H9 (cell line): Measurements from ENCODE around the gene RNF41. TPM values are rescaled to one million over a fixed set of nuclear protein-coding genes. Genes with fewer than 3 reads are reported as not detected.

ENCODE experiments used
- DNase-seq: peaks from one replicate; pipeline ENCODE4 v3.0.0-alpha.2; 2017
- H2AFZ ChIP-seq: one replicate; pipeline ENCODE4 v1.6.1; 2013; ENCODE audit warnings: mild to moderate bottlenecking, low read length, control low read depth, moderate library complexity
- H2AK5ac ChIP-seq: 2 replicates; pipeline ENCODE4 v1.6.1; 2013; ENCODE audit warnings: low read length, control low read depth, mixed read lengths; ENCODE audit not compliant: insufficient read length
- H2BK120ac ChIP-seq: one replicate; pipeline ENCODE4 v1.6.1; 2013; ENCODE audit warnings: low read depth, mild to moderate bottlenecking, low read length, control low read depth, inconsistent platforms; ENCODE audit not compliant: poor library complexity, severe bottlenecking
- H2BK12ac ChIP-seq: 2 replicates; pipeline ENCODE4 v1.6.1; 2013; ENCODE audit warnings: low read length, control low read depth, mixed read lengths, low read depth; ENCODE audit not compliant: insufficient read length
- H2BK15ac ChIP-seq: 2 replicates; pipeline ENCODE4 v1.6.1; 2013; ENCODE audit warnings: low read depth, low read length, control low read depth
- H2BK20ac ChIP-seq: one replicate; pipeline ENCODE4 v1.6.1; 2013; ENCODE audit warnings: low read depth, mild to moderate bottlenecking, low read length, control low read depth, inconsistent platforms; ENCODE audit not compliant: poor library complexity, severe bottlenecking
- H2BK5ac ChIP-seq: 2 replicates; pipeline ENCODE4 v1.6.1; 2013; ENCODE audit warnings: low read length, control low read depth, mixed read lengths; ENCODE audit not compliant: insufficient read length
- H3K14ac ChIP-seq: 2 replicates; pipeline ENCODE4 v1.6.1; 2013; ENCODE audit warnings: low read length, control low read depth; ENCODE audit not compliant: insufficient read depth
- H3K18ac ChIP-seq: 2 replicates; pipeline ENCODE4 v1.6.1; 2013; ENCODE audit warnings: low read depth, mild to moderate bottlenecking, mixed read lengths, low read length, control low read depth; ENCODE audit not compliant: insufficient read length
- H3K23ac ChIP-seq: 2 replicates; pipeline ENCODE4 v1.6.1; 2013; ENCODE audit warnings: low read length, control low read depth, mixed read lengths, low read depth; ENCODE audit not compliant: insufficient read length
- H3K23me2 ChIP-seq: 2 replicates; pipeline ENCODE4 v1.6.1; 2013; ENCODE audit warnings: low read depth, mild to moderate bottlenecking, mixed read lengths, low read length, control low read depth; ENCODE audit not compliant: insufficient read length, poor library complexity, severe bottlenecking
- H3K27ac ChIP-seq: 2 replicates; pipeline ENCODE4 v1.5.1; 2013; ENCODE audit warnings: low read length, control low read depth, mixed read lengths, low read depth; ENCODE audit not compliant: insufficient read length
- H3K27me3 ChIP-seq: 2 replicates; pipeline ENCODE4 v1.6.1; 2013; ENCODE audit warnings: low read length, control low read depth, inconsistent platforms; ENCODE audit not compliant: insufficient read depth
- H3K4ac ChIP-seq: 2 replicates; pipeline ENCODE4 v1.6.1; 2013; ENCODE audit warnings: low read depth, mild to moderate bottlenecking, control low read depth, inconsistent platforms, low read length, moderate library complexity
- H3K4me1 ChIP-seq: 2 replicates; pipeline ENCODE4 v1.6.1; 2013; ENCODE audit warnings: low read length, control low read depth, inconsistent platforms; ENCODE audit not compliant: insufficient read depth
- H3K4me2 ChIP-seq: 2 replicates; pipeline ENCODE4 v1.6.1; 2013; ENCODE audit warnings: low read length, control low read depth, mixed read lengths; ENCODE audit not compliant: insufficient read length, insufficient read depth
- H3K56ac ChIP-seq: 2 replicates; pipeline ENCODE4 v1.6.1; 2013; ENCODE audit warnings: low read depth, mild to moderate bottlenecking, mixed read lengths, low read length, control low read depth; ENCODE audit not compliant: insufficient read length
- H3K79me1 ChIP-seq: 2 replicates; pipeline ENCODE4 v1.6.1; 2013; ENCODE audit warnings: low read depth, mild to moderate bottlenecking, moderate library complexity, low read length, control low read depth, inconsistent platforms; ENCODE audit not compliant: insufficient read depth, poor library complexity, severe bottlenecking
- H3K79me2 ChIP-seq: 2 replicates; pipeline ENCODE4 v1.6.1; 2013; ENCODE audit warnings: low read length, control low read depth, inconsistent platforms; ENCODE audit not compliant: insufficient read depth
- H3K9ac ChIP-seq: 2 replicates; pipeline ENCODE4 v1.6.1; 2013; ENCODE audit warnings: low read length, control low read depth, mixed read lengths; ENCODE audit not compliant: insufficient read length; ENCODE audit errors: extremely low read depth
- H3K9me3 ChIP-seq: one replicate; pipeline ENCODE4 v1.6.1; 2013; ENCODE audit warnings: low read depth, low read length, inconsistent platforms; ENCODE audit not compliant: control insufficient read depth
- H3T11ph ChIP-seq: one replicate; pipeline ENCODE4 v1.6.1; 2013; ENCODE audit warnings: mild to moderate bottlenecking, low read length, control low read depth, inconsistent platforms
- H4K20me1 ChIP-seq: one replicate; pipeline ENCODE4 v1.6.1; 2013; ENCODE audit not compliant: control insufficient read depth, insufficient read length, insufficient read depth
- H4K5ac ChIP-seq: 2 replicates; pipeline ENCODE4 v1.6.1; 2013; ENCODE audit warnings: low read depth, mild to moderate bottlenecking, mixed read lengths, low read length, control low read depth; ENCODE audit not compliant: insufficient read length
- H4K8ac ChIP-seq: replicated peaks from 2 replicates; pipeline ENCODE4 v1.6.1; 2013; ENCODE audit warnings: low read length, control low read depth, mixed read lengths, low read depth; ENCODE audit not compliant: insufficient read length
- H4K91ac ChIP-seq: 2 replicates; pipeline ENCODE4 v1.6.1; 2013; ENCODE audit warnings: low read depth, mild to moderate bottlenecking, moderate library complexity, mixed read lengths, low read length, control low read depth; ENCODE audit not compliant: insufficient read length
- H3K27ac Mint-ChIP-seq, 3 experiments: 2 replicates in 2 of 3; 3 replicates in 1 of 3; pipeline ENCODE4 v1.8.0; 2020 to 2021; ENCODE audit warnings: mixed read lengths in 3 of 3, mild to moderate bottlenecking in 1 of 3, moderate library complexity in 1 of 3
- H3K27me3 Mint-ChIP-seq: 2 replicates; pipeline ENCODE4 v1.8.0; 2021; ENCODE audit warnings: low read depth, mild to moderate bottlenecking, moderate library complexity, mixed read lengths
- H3K36me3 Mint-ChIP-seq, 3 experiments: 2 replicates in 2 of 3; 3 replicates in 1 of 3; pipeline ENCODE4 v1.8.0; 2020 to 2021; ENCODE audit warnings: low read depth in 3 of 3, mixed read lengths in 3 of 3; ENCODE audit not compliant: insufficient read depth in 1 of 3
- H3K4me1 Mint-ChIP-seq, 2 experiments: 2 replicates each; pipeline ENCODE4 v1.8.0; 2020; ENCODE audit warnings: mixed read lengths in 2 of 2
- H3K4me3 Mint-ChIP-seq, 2 experiments: 2 replicates in 1 of 2; 3 replicates in 1 of 2; pipeline ENCODE4 v1.8.0; 2020 to 2021; ENCODE audit warnings: mild to moderate bottlenecking in 2 of 2, mixed read lengths in 2 of 2, moderate library complexity in 1 of 2
- H3K9me3 Mint-ChIP-seq, 2 experiments: 2 replicates in 1 of 2; 3 replicates in 1 of 2; pipeline ENCODE4 v1.8.0; 2020; ENCODE audit warnings: mild to moderate bottlenecking in 2 of 2, mixed read lengths in 2 of 2, moderate library complexity in 1 of 2
- CTCF ChIP-seq: fragments of 200-600 bp; sonication (generic); conservative IDR thresholded peaks from 3 replicates; pipeline ENCODE4 v1.8.0; 2021; ENCODE audit warnings: antibody characterized with exemption, mild to moderate bottlenecking
- WGBS: extraction: QIAGEN DNeasy Blood & Tissue Kit; methylation state at CpG from one replicate; pipeline ENCODE4 v1.1.7; 2013; ENCODE audit warnings: missing lambda C conversion rate, low lambda C conversion rate, mixed read lengths; ENCODE audit not compliant: insufficient read length; ENCODE audit errors: extremely low coverage; 5-methylcytosine and 5-hydroxymethylcytosine counted together
- total RNA-seq: library from RNA; stranded (reverse); gene quantifications from 2 replicates; pipeline ENCODE4 v1.2.1, GENCODE V29; 2021

Gene RNF41
- total RNA-seq, 1 experiment from 2014 or later = 60.8 TPM

- H3K4me3 Mint-ChIP-seq = peak overlapping the region; percentile 21 to 64; a peak in 3 of 5 replicates
- H3K4me2 ChIP-seq = no peak overlapping the region
Measured at GRCh38 chr12:56154246-56154771, 67.4 kb downstream of the RNF41 start.

More at GRCh38 chr12:56154246-56154771, 67.4 kb downstream of the RNF41 start:
- H4K5ac ChIP-seq = no peak overlapping the region
- no peak overlapping the region for H3K23ac ChIP-seq
- no peak overlapping the region for H3K27ac ChIP-seq
- H3K79me2 ChIP-seq = peaks cover 3% of the 10 kb centered on the region; the same call in 1 of the 2 replicates
- no peaks in the 10 kb centered on the region for H3K79me1 ChIP-seq
- no peak overlapping the region for H3K56ac ChIP-seq
- no peak overlapping the region for H2BK120ac ChIP-seq
- Mint-ChIP-seq H3K36me3 (peaks cover 24 to 34% (median 33%) of the 10 kb centered on the region in 3 experiments), H3K4me1 (peaks cover 30 to 40% of the 10 kb centered on the region in 2 experiments), H3K27me3 (peaks cover 4% of the 10 kb centered on the region; the same call in 1 of the 2 replicates), H3K9me3 (peaks cover 0 to 4% of the 10 kb centered on the region in 2 experiments; a peak in 3 of 5 replicates), H3K27ac (peak overlapping the region; percentile 55 to 85 (median 62); a peak in 3 of 7 replicates)
- TF ChIP-seq CTCF = no peak
- no CpG with 5 or more reads among the region's 1 CpG for WGBS
- H2BK5ac ChIP-seq = no peak overlapping the region
- H3K9ac ChIP-seq = no peak overlapping the region
- H3K14ac ChIP-seq = no peak overlapping the region
- no peak overlapping the region for H3K18ac ChIP-seq
- H4K91ac ChIP-seq = no peak overlapping the region
- H3K4ac ChIP-seq = no peak overlapping the region
- DNase-seq = no peak
- H3T11ph ChIP-seq = no peak overlapping the region
- 0 out of 2 replicates have a peak, but pooled peaks cover 2% of the 10 kb centered on the region for H3K4me1 ChIP-seq
- no peaks in the 10 kb centered on the region for H4K20me1 ChIP-seq
- H3K23me2 ChIP-seq = peaks cover 22% of the 10 kb centered on the region
- no peak overlapping the region for H2AFZ ChIP-seq
- no peak overlapping the region for H2BK15ac ChIP-seq
- no peak overlapping the region for H2BK12ac ChIP-seq
- H3K27me3 ChIP-seq = no peaks in the 10 kb centered on the region
- H2BK20ac ChIP-seq = no peak overlapping the region
- H3K9me3 ChIP-seq = no peaks in the 10 kb centered on the region
- no peak overlapping the region for H2AK5ac ChIP-seq
- no peak overlapping the region for H4K8ac ChIP-seq
